GM23338 (cell line): ENCODE results near the gene KIF2A. TPM values are rescaled to one million over a fixed set of nuclear protein-coding genes. Genes with fewer than 3 reads are reported as not detected.

Experiments used
- ATAC-seq: fragments of 200-7000 bp; cut with Tn5 transposase; 3 replicates; pipeline ENCODE4 v1.9.1; 2020
- DNase-seq: peaks from one replicate; pipeline ENCODE4 v3.0.0-alpha.2; 2015; ENCODE audit warnings: low spot score
- H2AFZ ChIP-seq: fragments of 200-600 bp; sonication (generic); 2 replicates; pipeline ENCODE4 v1.8.0; 2016; ENCODE audit warnings: antibody characterized with exemption, mild to moderate bottlenecking, moderate library complexity
- H3F3A ChIP-seq: fragments of 200-600 bp; sonication (generic); replicated peaks from 2 replicates; pipeline ENCODE4 v1.8.0; 2017; ENCODE audit warnings: antibody characterized with exemption, mixed run types, low read depth
- H3K27ac ChIP-seq: fragments of 200-600 bp; sonication (generic); 2 replicates; pipeline ENCODE4 v1.6.1; 2016; ENCODE audit warnings: low read depth
- H3K27me3 ChIP-seq: fragments of 200-600 bp; sonication (generic); 2 replicates; pipeline ENCODE4 v1.8.0; 2016; ENCODE audit warnings: mild to moderate bottlenecking, mixed run types, moderate library complexity; ENCODE audit not compliant: insufficient read depth
- H3K36me3 ChIP-seq: fragments of 200-600 bp; sonication (generic); 2 replicates; pipeline ENCODE4 v1.8.0; 2016; ENCODE audit warnings: mild to moderate bottlenecking; ENCODE audit not compliant: insufficient read depth
- H3K4me1 ChIP-seq: fragments of 200-600 bp; sonication (generic); 2 replicates; pipeline ENCODE4 v1.8.0; 2016; ENCODE audit warnings: mild to moderate bottlenecking, moderate library complexity; ENCODE audit not compliant: insufficient read depth
- H3K4me2 ChIP-seq: fragments of 200-600 bp; sonication (generic); 2 replicates; pipeline ENCODE4 v1.7.1; 2017; ENCODE audit warnings: mixed run types
- H3K4me3 ChIP-seq: fragments of 200-600 bp; sonication (generic); 2 replicates; pipeline ENCODE4 v1.6.1; 2016; ENCODE audit warnings: mixed run types
- H3K79me2 ChIP-seq: fragments of 200-600 bp; sonication (generic); replicated peaks from 2 replicates; pipeline ENCODE4 v1.8.0; 2017; ENCODE audit warnings: mild to moderate bottlenecking; ENCODE audit not compliant: insufficient read depth
- H3K9me2 ChIP-seq: fragments of 200-600 bp; sonication (generic); 2 replicates; pipeline ENCODE4 v1.8.0; 2017; ENCODE audit not compliant: insufficient read depth
- H4K20me1 ChIP-seq: fragments of 200-600 bp; sonication (generic); replicated peaks from 2 replicates; pipeline ENCODE4 v1.8.0; 2017; ENCODE audit warnings: mild to moderate bottlenecking; ENCODE audit not compliant: insufficient read depth
- H3K27ac Mint-ChIP-seq: 2 replicates; pipeline ENCODE4 v1.8.0; 2020; ENCODE audit warnings: inconsistent platforms, mild to moderate bottlenecking, moderate library complexity, mixed read lengths
- H3K27me3 Mint-ChIP-seq: 3 replicates; pipeline ENCODE4 v1.8.0; 2022; ENCODE audit warnings: low read depth, mild to moderate bottlenecking, moderate library complexity, mixed read lengths, inconsistent platforms; ENCODE audit not compliant: insufficient read depth, poor library complexity
- H3K36me3 Mint-ChIP-seq: 3 replicates; pipeline ENCODE4 v1.8.0; 2021; ENCODE audit warnings: low read depth, mild to moderate bottlenecking, inconsistent platforms, moderate library complexity, mixed read lengths
- H3K4me1 Mint-ChIP-seq: 3 replicates; pipeline ENCODE4 v1.8.0; 2020; ENCODE audit warnings: mild to moderate bottlenecking, inconsistent platforms, mixed read lengths
- H3K4me3 Mint-ChIP-seq: 3 replicates; pipeline ENCODE4 v1.8.0; 2021; ENCODE audit warnings: moderate library complexity, mild to moderate bottlenecking, inconsistent platforms, mixed read lengths
- H3K9me3 Mint-ChIP-seq: 3 replicates; pipeline ENCODE4 v1.8.0; 2020; ENCODE audit warnings: moderate library complexity, mild to moderate bottlenecking, inconsistent platforms, mixed read lengths
- CREB1 ChIP-seq: fragments of 250-450 bp; sonication (Bioruptor Pico); IDR thresholded peaks from 2 replicates; pipeline ENCODE4 v1.5.0; 2020; ENCODE audit warnings: low read depth, mild to moderate bottlenecking, moderate library complexity
- EZH2 ChIP-seq: fragments of 200-600 bp; sonication (generic); IDR thresholded peaks from one replicate; pipeline ENCODE4 v1.8.0; 2017; ENCODE audit warnings: antibody characterized with exemption, mild to moderate bottlenecking, low read depth; ENCODE audit not compliant: unreplicated experiment
- EZH2phosphoT487 ChIP-seq: fragments of 200-600 bp; sonication (generic); IDR thresholded peaks from one replicate; pipeline ENCODE4 v1.8.1; 2018; ENCODE audit warnings: antibody characterized with exemption; ENCODE audit not compliant: unreplicated experiment
- JUNB ChIP-seq: IDR thresholded peaks from one replicate; pipeline ENCODE4 v1.6.1; 2016; ENCODE audit warnings: antibody characterized with exemption; ENCODE audit not compliant: unreplicated experiment
- NANOG ChIP-seq: IDR thresholded peaks from 2 replicates; pipeline ENCODE4 v1.6.1; 2016; ENCODE audit warnings: antibody characterized with exemption, borderline replicate concordance
- POLR2AphosphoS5 ChIP-seq: IDR thresholded peaks from 2 replicates; pipeline ENCODE4 v1.6.1; 2016; ENCODE audit warnings: antibody characterized with exemption, low read depth
- REST ChIP-seq: IDR thresholded peaks from one replicate; pipeline ENCODE4 v1.6.1; 2018; ENCODE audit warnings: antibody characterized with exemption; ENCODE audit not compliant: unreplicated experiment
- STAT1 ChIP-seq: IDR thresholded peaks from one replicate; pipeline ENCODE4 v1.6.1; 2016; ENCODE audit warnings: antibody characterized with exemption; ENCODE audit not compliant: unreplicated experiment
- ZNF114 ChIP-seq: fragments of 250-450 bp; sonication (Bioruptor Pico); IDR thresholded peaks from 2 replicates; pipeline ENCODE4 v1.5.0; 2020; ENCODE audit warnings: mild to moderate bottlenecking, moderate library complexity
- ZNF462 ChIP-seq: fragments of 250-450 bp; sonication (Bioruptor Pico); IDR thresholded peaks from 2 replicates; pipeline ENCODE4 v1.5.0; 2020; ENCODE audit warnings: mild to moderate bottlenecking, moderate library complexity
- polyA plus RNA-seq: library from polyadenylated mRNA; unstranded; fragments of >200 nt; fragmentation: Nextera tagmentation; extraction: Ambion mirVana; gene quantifications from 2 replicates; pipeline ENCODE4 v1.2.1, GENCODE V29; 2016
- total RNA-seq: library from RNA; depleted of rRNA; stranded (reverse); fragments of >200 nt; shearing (Covaris generic); gene quantifications from 2 replicates; pipeline ENCODE4 v1.2.3, GENCODE V29; 2014
- TF ChIP-seq, protein P1 (sequence below): IDR thresholded peaks from 2 replicates; pipeline ENCODE4 v1.6.1; 2016; ENCODE audit warnings: antibody characterized with exemption

The KIF2A gene
- total and polyA plus RNA-seq, 2 experiments from 2014 or later = 120 to 122 TPM

DNA sequence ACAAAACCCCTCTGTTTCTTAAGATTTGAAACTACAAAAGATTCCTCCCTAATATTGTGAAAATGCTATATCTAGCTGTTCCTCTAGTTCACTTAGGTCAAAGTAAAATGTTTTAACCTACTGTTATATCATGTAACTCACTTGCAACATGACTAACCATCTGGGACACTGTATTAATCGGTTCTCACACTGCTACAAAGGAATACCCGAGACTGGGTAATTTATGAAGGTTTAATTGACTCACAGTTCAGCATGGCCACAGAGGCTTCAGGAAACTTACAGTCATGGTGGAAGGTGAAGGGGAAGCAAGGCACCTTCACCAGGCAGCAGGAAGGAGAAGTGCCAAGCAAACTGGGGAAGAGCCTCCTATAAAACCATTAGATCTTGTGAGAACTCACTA is 63.0 kb downstream of the KIF2A start (continued):
- no peak for TF ChIP-seq STAT1
- TF ChIP-seq REST = no peak

GRCh38 chr5:62371409-62371808 is 65.4 kb downstream of the KIF2A start:
- peaks cover 49% of the 10 kb centered on the region for H3K36me3 Mint-ChIP-seq
- H4K20me1 ChIP-seq = peaks cover 10% of the 10 kb centered on the region; the same call in 1 of the 2 replicates
- DNase-seq (no peak), ATAC-seq (no peak)
- H3K27ac ChIP-seq = no peak overlapping the region
- H2AFZ ChIP-seq = no peak overlapping the region
- H3K79me2 ChIP-seq = no peaks in the 10 kb centered on the region
- no peak overlapping the region for H3K27ac Mint-ChIP-seq
- H3K27me3 ChIP-seq = no peaks in the 10 kb centered on the region
- H3F3A ChIP-seq = no peaks in the 10 kb centered on the region
- H3K36me3 ChIP-seq = peaks cover 27% of the 10 kb centered on the region
- H3K9me3 Mint-ChIP-seq = no peaks in the 10 kb centered on the region
- no peaks in the 10 kb centered on the region for H3K9me2 ChIP-seq
- H3K4me3 ChIP-seq = no peak overlapping the region
- peaks cover 1% of the 10 kb centered on the region for H3K27me3 Mint-ChIP-seq
- H3K4me1 Mint-ChIP-seq = no peaks in the 10 kb centered on the region
- H3K4me2 ChIP-seq = no peak overlapping the region
- H3K4me3 Mint-ChIP-seq = no peak overlapping the region
- no peaks in the 10 kb centered on the region for H3K4me1 ChIP-seq
- TF ChIP-seq POLR2AphosphoS5 (no peak), EZH2 (no peak), ZNF114 (CRISPR knock-in tag) (no peak), CREB1 (no peak), ZNF462 (CRISPR knock-in tag) (no peak), NANOG (no peak), REST (no peak), JUNB (no peak), EZH2phosphoT487 (no peak), STAT1 (no peak)
- TF ChIP-seq, protein P1, sequence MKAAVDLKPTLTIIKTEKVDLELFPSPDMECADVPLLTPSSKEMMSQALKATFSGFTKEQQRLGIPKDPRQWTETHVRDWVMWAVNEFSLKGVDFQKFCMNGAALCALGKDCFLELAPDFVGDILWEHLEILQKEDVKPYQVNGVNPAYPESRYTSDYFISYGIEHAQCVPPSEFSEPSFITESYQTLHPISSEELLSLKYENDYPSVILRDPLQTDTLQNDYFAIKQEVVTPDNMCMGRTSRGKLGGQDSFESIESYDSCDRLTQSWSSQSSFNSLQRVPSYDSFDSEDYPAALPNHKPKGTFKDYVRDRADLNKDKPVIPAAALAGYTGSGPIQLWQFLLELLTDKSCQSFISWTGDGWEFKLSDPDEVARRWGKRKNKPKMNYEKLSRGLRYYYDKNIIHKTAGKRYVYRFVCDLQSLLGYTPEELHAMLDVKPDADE = no peak
